GM12878 (cell line): Measurements from ENCODE around the gene ILKAP. TPM values are rescaled to one million over a fixed set of nuclear protein-coding genes. Genes with fewer than 3 reads are reported as not detected.

ENCODE experiments used
- ATAC-seq: fragments of 200-7000 bp; cut with Tn5 transposase; 3 replicates; pipeline ENCODE4 v1.9.1; 2020; ENCODE audit warnings: mild to moderate bottlenecking, moderate library complexity
- BruUV-seq: library from RNA; stranded (reverse); fragments of 400-500 nt; replicated peaks from 2 replicates; lab custom pipeline; 2021; lab: Mats Ljungman, UMichigan
- CTCF ChIA-PET: fragments of 300-600 bp; sonication (Branson Sonifier 250); formaldehyde crosslinking; extraction: SDS; loops from one replicate; lab custom pipeline; 2021; ENCODE audit warnings: inconsistent platforms; lab: Yijun Ruan, JAX
- POLR2A ChIA-PET: fragments of 350-600 bp; formaldehyde crosslinking; extraction: SDS; loops from one replicate; lab custom pipeline; 2021; ENCODE audit warnings: inconsistent platforms; lab: Charles Lee
- RAD21 ChIA-PET: fragments of 300-600 bp; sonication (Branson Sonifier 250); formaldehyde crosslinking; loops from one replicate; lab custom pipeline; 2023; ENCODE audit warnings: antibody characterized with exemption; ENCODE audit not compliant: unreplicated experiment; lab: Charles Lee
- SMC1A ChIA-PET: fragments of 300-600 bp; sonication (Branson Sonifier 250); formaldehyde crosslinking; loops from one replicate; lab custom pipeline; 2023; ENCODE audit not compliant: unreplicated experiment, uncharacterized antibody; lab: Charles Lee
- DNase-seq: peaks from one replicate; pipeline ENCODE4 v3.0.0-alpha.2; 2011; ENCODE audit warnings: low read depth, low spot score
- FAIRE-seq: peaks from 3 replicates; lab custom pipeline; 2011; peaks lifted over from hg19 to GRCh38; lab: Jason Lieb, UNC
- H2AFZ ChIP-seq: 2 replicates; pipeline ENCODE4 v1.6.0; 2011; ENCODE audit warnings: low read depth, low read length, control low read depth; ENCODE audit not compliant: control insufficient read depth
- H3K27ac ChIP-seq: 2 replicates; pipeline ENCODE4 v1.5.1; 2011; ENCODE audit warnings: control low read depth; ENCODE audit not compliant: control insufficient read depth, insufficient read depth
- H3K27me3 ChIP-seq, 2 experiments: replicated peaks in 1 of 2; 2 replicates each; pipeline versions ENCODE4 v1.6.0 to v1.6.1; 2011; ENCODE audit warnings: low read length in 1 of 2; ENCODE audit not compliant: control insufficient read depth in 2 of 2, insufficient read depth in 2 of 2
- H3K36me3 ChIP-seq, 2 experiments: 2 replicates each; pipeline ENCODE4 v1.5.1; 2011; ENCODE audit warnings: low read length in 1 of 2; ENCODE audit not compliant: control insufficient read depth in 2 of 2, insufficient read depth in 2 of 2
- H3K4me1 ChIP-seq: 2 replicates; pipeline ENCODE4 v1.6.1; 2011; ENCODE audit warnings: mild to moderate bottlenecking, low read length, moderate library complexity, mixed read lengths; ENCODE audit not compliant: control insufficient read depth, insufficient read depth
- H3K4me2 ChIP-seq: 2 replicates; pipeline ENCODE4 v1.6.0; 2011; ENCODE audit warnings: control low read depth; ENCODE audit not compliant: control insufficient read depth, insufficient read depth
- H3K4me3 ChIP-seq: fragments of 200-600 bp; sonication (generic); 2 replicates; pipeline ENCODE4 v1.5.1; 2016
- H3K79me2 ChIP-seq: 2 replicates; pipeline ENCODE4 v1.6.0; 2011; ENCODE audit warnings: low read length; ENCODE audit not compliant: control insufficient read depth, insufficient read depth
- H3K9ac ChIP-seq: 2 replicates; pipeline ENCODE4 v1.8.0; 2011; ENCODE audit warnings: low read length, control low read depth, mixed read lengths; ENCODE audit not compliant: control insufficient read depth, insufficient read depth
- H3K9me3 ChIP-seq: replicated peaks from 3 replicates; pipeline ENCODE4 v1.5.1; 2011; ENCODE audit warnings: mild to moderate bottlenecking, low read length; ENCODE audit not compliant: control insufficient read depth, insufficient read depth
- H4K20me1 ChIP-seq: 2 replicates; pipeline ENCODE4 v1.6.0; 2011; ENCODE audit not compliant: control insufficient read depth, insufficient read depth
- CHD1 ChIP-seq: IDR thresholded peaks from 2 replicates; pipeline ENCODE4 v1.6.1; 2012; ENCODE audit warnings: low read depth, low read length, improper control_type of control experiment
- MTA3 ChIP-seq: IDR thresholded peaks from 2 replicates; pipeline ENCODE4 v1.6.1; 2012; ENCODE audit warnings: low read length, inconsistent platforms, borderline replicate concordance
- NBN ChIP-seq: fragments of 450-650 bp; IDR thresholded peaks from 2 replicates; pipeline ENCODE4 v1.6.1; 2016
- NFYB ChIP-seq: IDR thresholded peaks from 2 replicates; pipeline ENCODE4 v1.6.1; 2011; ENCODE audit warnings: low read depth, mild to moderate bottlenecking, low read length, improper control_type of control experiment, moderate library complexity; ENCODE audit not compliant: insufficient read depth
- NR2F1 ChIP-seq: fragments of 450-650 bp; conservative IDR thresholded peaks from 2 replicates; pipeline ENCODE4 v1.6.1; 2017; ENCODE audit warnings: mild to moderate bottlenecking
- PAX8 ChIP-seq: fragments of 450-650 bp; IDR thresholded peaks from 2 replicates; pipeline ENCODE4 v1.6.1; 2017; ENCODE audit warnings: mild to moderate bottlenecking, moderate library complexity
- RBBP5 ChIP-seq: fragments of 200-600 bp; sonication (generic); conservative IDR thresholded peaks from 2 replicates; pipeline ENCODE4 v1.6.1; 2016
- SP1 ChIP-seq: IDR thresholded peaks from one replicate; pipeline ENCODE4 v1.6.1; 2011; ENCODE audit warnings: low read depth, low read length
- SRF ChIP-seq, 2 experiments: IDR thresholded peaks; 2 replicates each; pipeline ENCODE4 v1.6.1; 2011; ENCODE audit warnings: low read depth in 2 of 2, low read length in 2 of 2, mild to moderate bottlenecking in 1 of 2, moderate library complexity in 1 of 2
- TCF12 ChIP-seq: IDR thresholded peaks from 2 replicates; pipeline ENCODE4 v1.6.1; 2011; ENCODE audit warnings: low read depth, mild to moderate bottlenecking, low read length
- ZNF24 ChIP-seq: fragments of 450-650 bp; IDR thresholded peaks from 2 replicates; pipeline ENCODE4 v1.6.1; 2017; ENCODE audit warnings: antibody characterized with exemption, mild to moderate bottlenecking
- ZNF274 ChIP-seq: IDR thresholded peaks from one replicate; pipeline ENCODE4 v1.8.0; 2011; ENCODE audit not compliant: insufficient read length, insufficient read depth
- WGBS: methylation state at CpG from one replicate; pipeline ENCODE4 v1.1.6; 2016; ENCODE audit warnings: low lambda C conversion rate; ENCODE audit not compliant: insufficient replicate concordance, insufficient coverage; ENCODE audit errors: missing lambda C conversion rate; 5-methylcytosine and 5-hydroxymethylcytosine counted together
- in situ Hi-C: fragments of 300-500 bp; cut with MboI; formaldehyde crosslinking; loops from 9 replicates; pipeline ENCODE4 v1.14.3; 2018; ENCODE audit warnings: mixed read lengths
- intact Hi-C: fragments of 100-400 bp; cut with micrococcal nuclease; formaldehyde crosslinking; loops from one replicate; pipeline ENCODE4 v1.14.2; 2022; ENCODE audit not compliant: unreplicated experiment
- polyA plus RNA-seq, 11 experiments: library from polyadenylated mRNA; depleted of rRNA in 4 of 11; unstranded in 6 of 11; stranded (reverse) in 5 of 11; fragments of >200 nt; fragmentation: Nextera tagmentation in 4 of 11; fragmentation: Illumina TruSeq in 1 of 11; extraction: Ambion mirVana in 4 of 11; extraction: Trizol in 1 of 11; gene quantifications; 1 replicate in 1 of 11; 2 replicates in 10 of 11; pipeline versions ENCODE4 v1.2.1 to v1.2.3, GENCODE V29; 2011 to 2016; ENCODE audit warnings: inconsistent platforms in 2 of 11, missing spikeins in 2 of 11, low read depth in 1 of 11
- total RNA-seq, 4 experiments: library from RNA; depleted of rRNA in 3 of 4; stranded (reverse); fragments of >200 nt in 3 of 4; fragmentation: Illumina TruSeq in 1 of 4; extraction: Trizol in 1 of 4; gene quantifications; 2 replicates each; pipeline versions ENCODE4 v1.2.1 to v1.2.3, GENCODE V29; 2013 to 2021
- TF ChIP-seq, protein P1 (sequence below): fragments of 450-650 bp; IDR thresholded peaks from 2 replicates; pipeline ENCODE4 v1.6.1; 2016; ENCODE audit warnings: mild to moderate bottlenecking
- TF ChIP-seq, protein P2 (sequence below): IDR thresholded peaks from 2 replicates; pipeline ENCODE4 v1.6.1; 2012; ENCODE audit warnings: low read depth, low read length, improper control_type of control experiment

The ILKAP gene
- total and polyA plus RNA-seq, 10 of the 15 experiments (the other 5 are each of a cell fraction or from before 2014, with no cell fraction given): 4.2 to 65.3 (median 37.3) TPM

DNA sequence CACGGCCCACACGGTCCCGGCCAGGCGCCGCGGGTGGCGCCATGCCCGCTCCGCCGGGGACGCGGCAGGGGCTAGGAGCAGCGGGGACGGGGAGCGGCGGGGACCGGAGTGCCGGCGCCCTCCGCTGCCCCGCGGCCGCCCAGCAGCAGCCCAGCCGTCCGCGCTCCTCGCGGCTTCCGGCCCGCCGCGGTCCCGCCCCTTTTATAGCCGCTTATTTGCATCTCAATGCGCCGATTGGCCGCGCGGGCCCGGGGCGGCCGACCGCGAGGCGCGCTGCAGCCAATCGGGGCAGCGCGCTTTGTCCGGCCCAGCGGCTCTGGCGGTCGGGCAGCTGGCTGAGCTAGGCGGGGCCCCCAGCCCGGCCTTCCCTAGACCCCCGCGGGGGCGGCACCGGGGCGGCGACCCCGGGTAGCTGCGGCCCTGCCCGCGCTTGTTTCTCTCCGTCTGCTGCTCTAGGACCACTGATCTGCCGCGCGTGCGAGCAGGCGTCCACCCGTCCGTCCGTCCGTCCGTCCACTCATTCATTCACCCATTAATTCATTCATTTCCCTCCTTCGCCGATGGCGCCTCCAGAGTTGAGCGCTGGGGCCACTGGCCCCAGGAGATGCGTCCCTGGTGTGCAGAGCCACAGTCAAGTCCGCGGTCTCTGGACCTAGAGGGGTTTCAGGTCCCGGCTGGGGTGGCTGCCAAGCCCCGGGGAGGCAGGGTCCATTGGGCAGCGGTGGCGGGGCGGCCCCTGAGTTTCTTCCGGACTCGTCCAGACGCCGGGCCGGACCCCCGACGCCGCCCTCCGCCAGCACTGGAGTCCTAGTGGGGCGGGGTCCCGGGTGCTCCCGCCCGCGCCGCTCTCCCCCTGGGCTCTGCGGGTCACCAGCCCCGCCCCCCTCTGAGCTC lies 36.6 kb upstream of the ILKAP start, which contains the start of gene HES6 (continued):
- TF ChIP-seq, protein P1, sequence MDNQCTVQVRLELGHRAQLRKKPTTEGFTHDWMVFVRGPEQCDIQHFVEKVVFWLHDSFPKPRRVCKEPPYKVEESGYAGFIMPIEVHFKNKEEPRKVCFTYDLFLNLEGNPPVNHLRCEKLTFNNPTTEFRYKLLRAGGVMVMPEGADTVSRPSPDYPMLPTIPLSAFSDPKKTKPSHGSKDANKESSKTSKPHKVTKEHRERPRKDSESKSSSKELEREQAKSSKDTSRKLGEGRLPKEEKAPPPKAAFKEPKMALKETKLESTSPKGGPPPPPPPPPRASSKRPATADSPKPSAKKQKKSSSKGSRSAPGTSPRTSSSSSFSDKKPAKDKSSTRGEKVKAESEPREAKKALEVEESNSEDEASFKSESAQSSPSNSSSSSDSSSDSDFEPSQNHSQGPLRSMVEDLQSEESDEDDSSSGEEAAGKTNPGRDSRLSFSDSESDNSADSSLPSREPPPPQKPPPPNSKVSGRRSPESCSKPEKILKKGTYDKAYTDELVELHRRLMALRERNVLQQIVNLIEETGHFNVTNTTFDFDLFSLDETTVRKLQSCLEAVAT: no peak
- TF ChIP-seq MTA3 (no peak), NR2F1 (peak; percentile 38; the same call in 1 of the 2 replicates), ZNF274 (no peak), NBN (no peak), CHD1 (no peak), SRF (IDR thresholded peaks at IDR 0.05; ENCODE audit: low read depth in 2 of 2, low read length in 2 of 2) (peak in 1 of 2 experiments; percentile 50; a peak in 2 of 4 replicates), RBBP5 (no peak)
- TF ChIP-seq, protein P2, sequence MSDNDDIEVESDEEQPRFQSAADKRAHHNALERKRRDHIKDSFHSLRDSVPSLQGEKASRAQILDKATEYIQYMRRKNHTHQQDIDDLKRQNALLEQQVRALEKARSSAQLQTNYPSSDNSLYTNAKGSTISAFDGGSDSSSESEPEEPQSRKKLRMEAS: no peak

DNA sequence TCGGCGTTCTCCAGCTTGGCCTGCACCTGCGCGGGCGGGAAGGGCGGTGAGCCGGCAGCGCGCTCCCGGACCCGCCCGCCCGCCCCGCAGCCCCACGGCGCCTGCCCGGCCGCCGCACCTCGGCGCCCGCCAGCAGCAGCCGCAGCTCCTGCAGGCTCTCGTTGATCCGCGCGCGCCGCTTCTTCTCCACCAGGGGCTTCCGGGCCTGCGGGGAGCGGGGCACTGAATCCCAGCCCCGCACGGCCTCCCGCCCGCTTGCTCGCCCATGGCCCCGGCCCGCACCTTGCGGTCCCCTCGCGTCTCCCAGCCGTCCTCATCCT lies 36.0 kb upstream of the ILKAP start:
- Histone ChIP-seq H3K79me2 (no peaks in the 10 kb centered on the region), H3K9me3 (no peaks in the 10 kb centered on the region), H2AFZ (peak overlapping the region; percentile 65), H3K4me1 (0 out of 2 replicates have a peak, but pooled peaks cover 3% of the 10 kb centered on the region), H3K27me3 (peaks cover 0 to 8% of the 10 kb centered on the region in 2 experiments; a peak in 3 of 4 replicates), H3K27ac (no peak overlapping the region), H4K20me1 (no peaks in the 10 kb centered on the region), H3K4me3 (peak overlapping the region; percentile 72), H3K9ac (no peak overlapping the region), H3K4me2 (peak overlapping the region; percentile 92), H3K36me3 (no peaks in the 10 kb centered on the region)
- intact Hi-C loops (no loop called here), in situ Hi-C loops (no loop called here)
- ChIA-PET SMC1A (no interaction called here), CTCF (interaction anchor here (0.7 kb wide), 1 partner anchor 381 kb away, joined by 3 read pairs; no protein-coding TSS in a partner anchor), RAD21 (no interaction called here), POLR2A (interaction anchor here (0.5 to 0.6 kb wide), 3 partner anchors 37 to 455 kb away, joined by 3 to 6 read pairs (median 3); no protein-coding TSS in a partner anchor)
- no TSS peak for BruUV-seq
- WGBS: 0% methylated on average over 1 of the region's 43 CpGs
- ATAC-seq: peak; percentile 7; the same call in 2 of the 3 replicates
- no peak for FAIRE-seq
- no peak for DNase-seq
- TF ChIP-seq, protein P1: no peak
- TF ChIP-seq NFYB (no peak), PAX8 (no peak), TCF12 (no peak), ZNF24 (no peak), SP1 (no peak), NR2F1 (no peak)
